Skeletal muscle tissue (tissue), 4 donors: ENCODE results near the gene AKR1D1. TPM values are rescaled to one million over a fixed set of nuclear protein-coding genes. Genes with fewer than 3 reads are reported as not detected.
"Not testable (repeated sequence)": the region's sequence is repeated elsewhere in the genome, so short reads cannot be mapped to it uniquely, and the experiment has no call there.

ENCODE experiments used
- H3K27ac ChIP-seq: one replicate; pipeline ENCODE4 v1.7.0; 2013; ENCODE audit warnings: mild to moderate bottlenecking, low read depth, low read length, inconsistent platforms
- H3K27me3 ChIP-seq, 3 donors: one replicate each; pipeline ENCODE4 v1.7.0; 2013; ENCODE audit warnings: low read length in 3 of 3; ENCODE audit not compliant: control insufficient read depth in 3 of 3, insufficient read depth in 3 of 3
- H3K36me3 ChIP-seq, 3 donors: one replicate each; pipeline ENCODE4 v1.7.0; 2013; ENCODE audit warnings: low read length in 3 of 3; ENCODE audit not compliant: control insufficient read depth in 3 of 3, insufficient read depth in 3 of 3
- H3K4me1 ChIP-seq, 3 donors: one replicate each; pipeline ENCODE4 v1.7.0; 2013; ENCODE audit warnings: low read length in 3 of 3, mild to moderate bottlenecking in 3 of 3; ENCODE audit not compliant: control insufficient read depth in 3 of 3, insufficient read depth in 3 of 3
- H3K4me3 ChIP-seq, 3 donors: one replicate each; pipeline ENCODE4 v1.7.0; 2013; ENCODE audit warnings: low read length in 3 of 3
- H3K9ac ChIP-seq, 3 donors: one replicate each; pipeline ENCODE4 v1.7.0; 2013; ENCODE audit warnings: low read length in 3 of 3, mild to moderate bottlenecking in 3 of 3, moderate library complexity in 2 of 3, low read depth in 1 of 3
- H3K9me3 ChIP-seq, 3 donors: one replicate each; pipeline ENCODE4 v1.7.0; 2013; ENCODE audit warnings: low read length in 3 of 3; ENCODE audit not compliant: control insufficient read depth in 3 of 3
- total RNA-seq: library from RNA; depleted of rRNA; stranded (reverse); fragments of >200 nt; gene quantifications from one replicate; pipeline ENCODE4 v1.2.3, GENCODE V29; 2014
- donor health status: Osteomylitis.

AKR1D1 gene
- total RNA-seq: not detected

GRCh38 chr7:138076196-138076595 is at the start of gene AKR1D1:
Gene AKR1D1 (plus strand): TSS chr7:138076459. CDS start chr7:138076519, 60 bp downstream.
- no peaks in the 10 kb centered on the region for H3K36me3 ChIP-seq
- no peaks in the 10 kb centered on the region for H3K9me3 ChIP-seq
- no peaks in the 10 kb centered on the region for H3K4me1 ChIP-seq
- no peaks in the 10 kb centered on the region for H3K27me3 ChIP-seq
- H3K9ac ChIP-seq: no peak within 1 kb of the TSS
- H3K27ac ChIP-seq: no peak within 1 kb of the TSS
- no peak within 1 kb of the TSS for H3K4me3 ChIP-seq

GRCh38 chr7:138027100-138027499 is 49.2 kb upstream of the AKR1D1 start:
- H3K36me3 ChIP-seq: no peaks in the 10 kb centered on the region
- H3K9me3 ChIP-seq: no peaks in the 10 kb centered on the region
- H3K4me3 ChIP-seq: no peak overlapping the region
- H3K27me3 ChIP-seq: no peaks in the 10 kb centered on the region
- H3K9ac ChIP-seq: no peak overlapping the region
- no peaks in the 10 kb centered on the region for H3K4me1 ChIP-seq
- H3K27ac ChIP-seq: no peak overlapping the region

DNA sequence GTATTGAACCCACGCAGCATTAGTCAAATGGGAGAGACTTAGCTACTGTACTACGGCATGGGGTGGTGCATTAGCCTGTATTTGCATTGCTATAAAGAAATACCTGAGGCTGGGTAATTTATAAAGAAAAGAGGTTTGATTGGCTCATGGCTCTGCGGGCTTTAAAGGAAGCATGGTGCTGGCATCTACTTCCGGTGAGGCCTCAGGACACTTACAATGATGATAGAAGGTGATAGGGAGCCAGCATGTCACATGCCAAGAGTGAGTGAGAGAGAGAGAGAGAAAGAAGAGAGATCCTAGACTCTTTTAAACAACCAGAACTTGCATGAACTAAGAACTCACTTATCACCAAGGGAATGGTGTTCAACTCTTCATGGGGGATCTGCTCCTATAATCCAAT is 47.1 kb upstream of the AKR1D1 start:
- no peaks in the 10 kb centered on the region for H3K27me3 ChIP-seq
- no peak overlapping the region for H3K4me3 ChIP-seq
- H3K27ac ChIP-seq: no peak overlapping the region
- no peaks in the 10 kb centered on the region for H3K36me3 ChIP-seq
- no peaks in the 10 kb centered on the region for H3K9me3 ChIP-seq
- H3K9ac ChIP-seq: no peak overlapping the region
- no peaks in the 10 kb centered on the region for H3K4me1 ChIP-seq

DNA sequence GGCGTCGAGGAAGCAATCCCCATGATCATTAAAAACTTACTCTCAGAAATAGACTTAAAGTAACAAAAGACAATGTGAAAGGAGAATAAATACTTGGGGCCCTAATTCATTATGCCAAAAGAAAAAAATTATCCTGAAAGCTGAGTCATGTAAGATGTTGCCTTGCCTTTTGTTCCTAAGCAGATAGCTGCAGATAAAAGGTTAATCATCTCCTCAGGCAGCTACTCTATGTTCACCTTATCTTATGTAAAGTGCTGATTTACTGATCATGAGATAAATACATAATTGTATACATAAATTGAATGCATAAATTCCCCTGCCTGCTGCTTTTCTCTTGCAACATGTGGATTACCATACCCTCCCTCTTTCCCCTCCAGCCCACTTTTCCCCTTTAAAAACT is 46.3 kb upstream of the AKR1D1 start:
- Histone ChIP-seq H3K4me1 (no peaks in the 10 kb centered on the region), H3K36me3 (no peaks in the 10 kb centered on the region), H3K27me3 (no peaks in the 10 kb centered on the region), H3K4me3 (no peak overlapping the region), H3K9me3 (no peaks in the 10 kb centered on the region), H3K27ac (no peak overlapping the region), H3K9ac (no peak overlapping the region)

GRCh38 chr7:138030679-138031351 is 45.4 kb upstream of the AKR1D1 start:
- no peak overlapping the region for H3K4me3 ChIP-seq
- no peak overlapping the region for H3K27ac ChIP-seq
- H3K27me3 ChIP-seq: no peaks in the 10 kb centered on the region
- H3K36me3 ChIP-seq: no peaks in the 10 kb centered on the region
- H3K9ac ChIP-seq: no peak overlapping the region
- no peaks in the 10 kb centered on the region for H3K4me1 ChIP-seq
- H3K9me3 ChIP-seq: no peaks in the 10 kb centered on the region

DNA sequence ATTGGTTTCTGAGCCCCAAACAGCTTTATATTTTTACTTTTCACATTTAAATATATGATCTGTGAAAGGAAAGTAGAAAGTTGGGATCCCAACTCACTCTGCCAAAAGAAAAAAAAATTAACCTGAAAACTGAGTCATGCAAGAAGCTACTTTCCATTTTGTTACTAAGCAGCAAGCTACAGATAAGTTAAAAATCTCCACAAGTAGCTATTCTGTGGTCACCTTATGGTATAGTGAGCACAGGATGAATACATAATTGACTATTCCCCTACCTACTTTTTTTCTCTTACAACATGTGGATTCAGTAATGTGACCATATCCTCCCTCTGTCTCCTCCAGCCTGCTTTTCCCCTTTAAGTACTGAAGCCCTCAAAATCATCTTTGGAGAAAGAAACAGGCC is 44.1 kb upstream of the AKR1D1 start:
- Histone ChIP-seq H3K27ac (no peak overlapping the region), H3K4me1 (no peaks in the 10 kb centered on the region), H3K4me3 (no peak overlapping the region), H3K27me3 (no peaks in the 10 kb centered on the region), H3K36me3 (no peaks in the 10 kb centered on the region), H3K9ac (no peak overlapping the region), H3K9me3 (peaks cover 0 to 3% (median 0%) of the 10 kb centered on the region in 3 donors)

- Histone ChIP-seq H3K36me3 (no peaks in the 10 kb centered on the region), H3K9me3 (peaks cover 0 to 3% (median 0%) of the 10 kb centered on the region in 3 donors), H3K9ac (no peak overlapping the region), H3K4me1 (no peaks in the 10 kb centered on the region), H3K4me3 (no peak overlapping the region), H3K27ac (no peak overlapping the region), H3K27me3 (no peaks in the 10 kb centered on the region)
These were observed 43.5 kb upstream of the AKR1D1 start for GRCh38 chr7:138032770-138033169.

DNA sequence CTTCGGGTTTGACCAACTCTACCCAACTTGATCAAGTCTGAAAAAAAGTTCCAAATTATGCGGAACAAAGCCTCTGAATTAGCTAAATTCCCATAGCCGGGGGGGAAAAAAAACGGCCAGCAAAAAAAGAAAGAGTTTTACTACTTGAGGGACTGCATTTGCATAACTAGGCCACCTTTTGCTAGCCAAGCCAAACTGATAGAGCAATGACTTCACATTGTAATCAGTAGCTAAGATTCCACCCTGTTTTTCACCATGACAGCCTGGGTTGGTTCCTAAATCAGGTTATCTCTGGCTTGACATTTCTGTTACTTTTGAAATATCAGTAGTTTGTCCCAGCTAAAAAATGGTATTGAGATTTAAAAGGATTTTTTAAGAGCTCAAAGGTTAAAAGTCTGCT is 43.0 kb upstream of the AKR1D1 start:
- H3K4me3 ChIP-seq: no peak overlapping the region
- no peaks in the 10 kb centered on the region for H3K4me1 ChIP-seq

GRCh38 chr7:138036135-138036534 is 40.1 kb upstream of the AKR1D1 start:
- Histone ChIP-seq H3K4me3 (no peak overlapping the region), H3K36me3 (no peaks in the 10 kb centered on the region), H3K9me3 (peaks cover 0 to 3% (median 0%) of the 10 kb centered on the region in 3 donors), H3K9ac (no peak overlapping the region), H3K27ac (no peak overlapping the region), H3K27me3 (no peaks in the 10 kb centered on the region), H3K4me1 (no peaks in the 10 kb centered on the region)

More for the DNA sequence above, 43.0 kb upstream of the AKR1D1 start:
- Histone ChIP-seq H3K36me3 (no peaks in the 10 kb centered on the region), H3K9me3 (peaks cover 0 to 3% (median 0%) of the 10 kb centered on the region in 3 donors), H3K27ac (no peak overlapping the region), H3K9ac (no peak overlapping the region), H3K27me3 (no peaks in the 10 kb centered on the region)

DNA sequence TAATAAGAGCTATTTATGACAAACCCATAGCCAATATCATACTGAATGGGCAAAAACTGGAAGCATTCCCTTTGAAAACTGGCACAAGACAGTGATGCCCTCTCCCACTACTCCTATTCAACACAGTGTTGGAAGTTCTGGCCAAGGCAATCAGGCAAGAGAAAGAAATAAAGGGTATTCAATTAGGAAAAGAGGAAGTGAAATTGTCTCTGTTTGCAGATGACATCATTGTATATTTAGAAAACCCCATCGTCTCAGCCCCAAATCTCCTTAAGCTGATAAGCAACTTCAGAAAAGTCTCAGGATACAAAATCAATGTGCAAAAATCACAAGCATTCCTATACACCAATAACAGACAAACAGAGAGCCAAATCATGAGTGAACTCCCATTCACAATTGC is 36.2 kb upstream of the AKR1D1 start:
- not testable (repeated sequence) for H3K36me3 ChIP-seq, H3K9me3 ChIP-seq, H3K27ac ChIP-seq, H3K4me1 ChIP-seq, H3K4me3 ChIP-seq, H3K27me3 ChIP-seq, H3K9ac ChIP-seq
